ENCODE results near the gene GDF11.

Gene GDF11

GRCh38 chr12:55696796-55697462 is 46.0 kb upstream of the GDF11 start:
- no peak overlapping the region for H3K4me3 ChIP-seq (ENCODE audit: control insufficient read depth, low read depth, low read length)
- no peak for DNase-seq (ENCODE audit: low read depth)
- no peak for TF ChIP-seq CTCF (IDR thresholded peaks at IDR 0.05; ENCODE audit: control insufficient read depth, insufficient read depth, low read depth, low read length, missing control alignments)

- no peak overlapping the region for H3K4me3 ChIP-seq (ENCODE audit: control insufficient read depth, low read depth, low read length)
Measured at GRCh38 chr12:55697686-55698085, 45.2 kb upstream of the GDF11 start.

GRCh38 chr12:55698241-55698955 is 44.5 kb upstream of the GDF11 start:
- no peak overlapping the region for H3K4me3 ChIP-seq (ENCODE audit: control insufficient read depth, low read depth, low read length)
- TF ChIP-seq CTCF (IDR thresholded peaks at IDR 0.05; ENCODE audit: control insufficient read depth, insufficient read depth, low read depth, low read length, missing control alignments): no peak
- no peak for DNase-seq (ENCODE audit: low read depth)

More at GRCh38 chr12:55697686-55698085, 45.2 kb upstream of the GDF11 start:
- TF ChIP-seq CTCF (IDR thresholded peaks at IDR 0.05; ENCODE audit: control insufficient read depth, insufficient read depth, low read depth, low read length, missing control alignments): no peak
- no peak for DNase-seq (ENCODE audit: low read depth)

- no peak for TF ChIP-seq CTCF (IDR thresholded peaks at IDR 0.05; ENCODE audit: control insufficient read depth, insufficient read depth, low read depth, low read length, missing control alignments)
- H3K4me3 ChIP-seq (ENCODE audit: control insufficient read depth, low read depth, low read length): no peak overlapping the region
- DNase-seq (ENCODE audit: low read depth): no peak
Measured at GRCh38 chr12:55698965-55699364, 44.0 kb upstream of the GDF11 start.

- TF ChIP-seq CTCF (IDR thresholded peaks at IDR 0.05; ENCODE audit: control insufficient read depth, insufficient read depth, low read depth, low read length, missing control alignments): no peak
- DNase-seq (ENCODE audit: low read depth): no peak
- no peak overlapping the region for H3K4me3 ChIP-seq (ENCODE audit: control insufficient read depth, low read depth, low read length)
Measured at GRCh38 chr12:55699471-55700055, 43.4 kb upstream of the GDF11 start.

- no peak for DNase-seq (ENCODE audit: low read depth)
- no peak for TF ChIP-seq CTCF (IDR thresholded peaks at IDR 0.05; ENCODE audit: control insufficient read depth, insufficient read depth, low read depth, low read length, missing control alignments)
- no peak overlapping the region for H3K4me3 ChIP-seq (ENCODE audit: control insufficient read depth, low read depth, low read length)
Measured at GRCh38 chr12:55700255-55701018, 42.5 kb upstream of the GDF11 start.
